KOPT-K1 (cell line): ENCODE data around the gene TOPAZ1.
"Not testable (repeated sequence)": the region's sequence is repeated elsewhere in the genome, so short reads cannot be mapped to it uniquely, and the experiment has no call there.

Experiments used
- H3K27ac ChIP-seq: fragments of 200-600 bp; sonication (generic); 2 replicates; pipeline ENCODE4 v1.5.1; 2016; ENCODE audit warnings: antibody characterized with exemption, mild to moderate bottlenecking, low read depth, low read length; ENCODE audit not compliant: poor library complexity, severe bottlenecking
- H3K36me3 ChIP-seq: fragments of 200-600 bp; sonication (generic); 2 replicates; pipeline ENCODE4 v1.5.1; 2017; ENCODE audit warnings: antibody characterized with exemption, mild to moderate bottlenecking, low read length, moderate library complexity; ENCODE audit not compliant: insufficient read depth
- H3K9me3 ChIP-seq: fragments of 200-600 bp; sonication (generic); 2 replicates; pipeline ENCODE4 v1.5.1; 2017; ENCODE audit warnings: antibody characterized with exemption, low read length, mild to moderate bottlenecking; ENCODE audit not compliant: insufficient read depth, poor library complexity, severe bottlenecking

The TOPAZ1 gene

DNA sequence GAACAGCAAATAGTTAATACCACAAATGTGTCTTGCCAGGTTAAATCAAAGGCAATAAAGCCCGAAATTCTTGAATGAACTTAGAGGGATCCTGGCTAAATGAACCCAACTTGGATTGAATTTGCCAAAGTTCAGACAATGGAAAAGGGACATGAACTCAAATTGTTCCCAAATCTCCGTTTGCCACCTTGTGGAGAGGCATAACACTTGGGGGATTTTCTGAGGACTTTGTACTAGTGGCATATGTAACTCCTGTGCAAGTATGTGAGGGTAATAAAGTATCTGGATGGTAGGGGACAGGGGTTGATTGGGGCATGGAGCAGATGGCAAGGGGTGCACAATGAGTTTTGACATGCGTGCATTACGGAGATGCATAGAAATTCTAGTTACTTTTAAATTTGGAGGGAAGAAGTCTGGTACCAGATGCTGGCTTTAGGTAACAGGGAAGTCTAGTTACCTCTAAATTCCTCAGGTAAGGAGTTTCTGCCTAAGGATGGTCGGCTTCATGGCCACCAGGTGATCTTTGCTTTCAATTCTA is 95.6 kb downstream of the TOPAZ1 start:
- H3K27ac ChIP-seq = peak overlapping the region; percentile 95
- no peaks in the 10 kb centered on the region; the same call in 1 of the 2 replicates for H3K36me3 ChIP-seq
- H3K9me3 ChIP-seq = no peaks in the 10 kb centered on the region

DNA sequence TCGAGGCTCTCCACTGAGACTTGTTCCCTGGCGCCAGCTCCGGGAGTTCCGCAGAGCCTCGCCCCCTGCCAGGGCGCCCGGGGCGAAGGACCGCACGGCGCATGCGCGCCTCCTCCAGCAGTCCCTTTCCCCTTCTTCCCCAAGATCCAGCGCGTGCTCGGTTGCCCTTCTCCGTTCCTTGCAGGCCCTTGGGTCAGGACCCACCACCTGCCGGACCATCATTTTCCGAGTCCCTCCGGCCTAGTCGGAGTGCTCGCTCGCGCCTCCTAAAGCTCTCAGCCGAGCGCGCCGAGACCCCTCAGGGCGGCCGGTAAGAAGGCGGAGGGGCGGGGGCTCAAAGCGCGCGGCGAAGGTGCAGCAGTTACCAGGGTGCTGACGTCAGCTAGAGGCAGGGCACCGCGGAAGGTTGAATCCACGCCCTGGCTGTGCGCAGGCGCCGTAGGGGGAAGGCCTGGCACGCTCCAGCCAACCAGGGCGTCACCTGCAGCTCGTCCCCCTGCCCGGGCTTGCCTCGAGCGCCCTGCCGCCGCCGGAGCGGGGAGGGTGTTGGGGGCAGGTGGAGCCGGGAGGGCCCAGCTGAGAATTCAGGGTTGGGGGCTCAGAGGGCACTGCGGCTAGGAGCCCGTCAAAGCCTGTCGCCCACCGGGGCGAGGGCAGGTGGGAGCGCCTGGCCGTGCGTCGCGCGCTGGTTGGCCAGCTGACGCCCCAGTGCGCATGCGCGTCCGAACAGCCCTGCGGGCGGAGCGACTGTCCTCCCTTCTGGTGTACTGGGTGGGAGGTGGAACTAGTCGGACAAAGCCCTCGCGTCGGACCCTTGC is 96.5 kb downstream of the TOPAZ1 start, which contains the start of gene TCAIM:
TSS of gene TCAIM (plus strand) at position 757 of the 818 bp plus-strand sequence. CDS start 16,017 bp downstream, outside the sequence.
- H3K9me3 ChIP-seq = no peaks in the 10 kb centered on the region

DNA sequence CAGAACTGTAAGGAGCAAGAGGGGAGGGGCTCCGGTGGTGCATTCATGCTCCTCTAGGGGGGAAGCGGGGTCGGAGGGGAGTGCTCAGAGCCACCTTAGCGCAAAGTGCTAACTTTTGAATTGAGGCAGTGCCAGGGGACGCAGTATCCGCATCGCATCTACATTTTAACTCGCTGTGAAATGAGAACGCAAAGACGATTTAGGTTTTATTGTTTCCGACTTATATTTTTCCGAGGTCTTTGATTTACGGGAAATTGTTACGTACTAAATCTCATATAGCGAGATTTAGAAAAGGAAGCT is 97.1 kb downstream of the TOPAZ1 start:
- Histone ChIP-seq H3K9me3 (no peaks in the 10 kb centered on the region), H3K27ac (peak overlapping the region; percentile 95), H3K36me3 (no peaks in the 10 kb centered on the region; the same call in 1 of the 2 replicates)

More for the DNA sequence above, 96.5 kb downstream of the TOPAZ1 start, which contains the start of gene TCAIM:
- Histone ChIP-seq H3K27ac (peak within 1 kb of the TSS; percentile 95), H3K36me3 (no peaks in the 10 kb centered on the region; the same call in 1 of the 2 replicates)

GRCh38 chr3:44339181-44340057 is 97.7 kb downstream of the TOPAZ1 start:
- Histone ChIP-seq H3K27ac (peak overlapping the region; percentile 95), H3K9me3 (no peaks in the 10 kb centered on the region), H3K36me3 (no peaks in the 10 kb centered on the region; the same call in 1 of the 2 replicates)

DNA sequence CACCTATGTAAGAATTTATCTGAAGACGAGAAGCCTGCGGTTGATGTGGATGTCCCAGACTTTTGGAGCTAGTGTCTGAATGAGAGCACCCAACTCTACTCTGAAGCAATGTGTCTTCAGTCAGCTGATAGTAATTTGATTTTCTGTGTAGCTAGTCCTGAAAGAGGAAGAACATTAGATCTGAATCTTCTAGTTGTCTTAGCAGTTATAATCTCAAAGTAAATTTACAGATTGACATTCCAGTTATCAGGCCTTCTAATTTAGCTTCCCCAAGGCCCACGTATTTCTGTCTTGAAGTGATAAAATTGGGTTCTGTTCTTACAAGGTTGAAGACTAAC is 98.3 kb downstream of the TOPAZ1 start:
- Histone ChIP-seq H3K27ac (no peak overlapping the region), H3K36me3 (no peaks in the 10 kb centered on the region; the same call in 1 of the 2 replicates)

DNA sequence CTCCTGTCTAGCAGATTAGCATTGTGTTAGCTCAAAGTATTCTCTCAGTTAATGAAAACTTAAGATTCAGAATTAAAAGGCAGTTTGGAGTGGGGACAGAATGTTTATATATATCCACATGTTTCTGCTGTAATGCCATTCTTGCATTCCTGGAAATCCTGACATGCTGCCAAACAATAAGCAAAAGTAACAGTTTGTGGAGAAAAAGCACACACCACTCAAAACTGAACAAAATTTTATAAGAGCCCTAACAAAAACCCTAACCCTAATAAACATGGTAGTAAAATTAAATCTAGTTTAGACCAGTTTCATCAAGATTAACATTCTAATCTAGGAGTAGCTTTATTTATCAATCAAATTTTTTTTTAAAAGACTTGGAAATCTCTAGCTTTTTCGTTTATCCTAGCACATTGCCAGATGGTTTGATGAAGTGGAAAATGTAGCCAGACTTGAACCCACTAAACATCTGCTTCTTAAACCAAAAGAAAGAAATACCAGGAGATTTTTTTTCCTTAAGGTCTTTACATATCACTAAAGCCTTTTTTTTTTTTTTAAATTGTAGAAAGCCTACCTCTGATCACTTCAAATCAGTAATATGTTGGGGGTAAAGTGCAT is 100.6 kb downstream of the TOPAZ1 start:
- no peaks in the 10 kb centered on the region for H3K9me3 ChIP-seq
- no peak overlapping the region for H3K27ac ChIP-seq

More for the DNA sequence above, 98.3 kb downstream of the TOPAZ1 start:
- H3K9me3 ChIP-seq = no peaks in the 10 kb centered on the region

DNA sequence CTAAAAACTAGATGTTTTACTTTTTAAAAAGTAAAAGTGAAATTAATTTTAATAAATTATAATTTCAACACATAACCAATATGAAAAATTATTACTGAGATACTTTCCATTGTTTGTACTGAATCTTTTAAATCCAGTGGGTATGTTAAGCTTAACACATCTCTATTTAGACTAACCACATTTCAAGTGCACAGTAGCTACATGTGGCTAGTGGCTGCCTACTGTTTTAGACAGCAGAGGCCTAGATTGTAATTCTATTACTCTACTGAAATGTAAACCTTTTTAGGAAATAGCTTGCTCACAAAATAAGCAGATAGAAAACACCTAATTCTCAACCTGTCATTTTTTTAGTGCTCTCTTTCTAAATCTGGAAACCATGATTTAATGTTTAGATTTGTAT is 101.7 kb downstream of the TOPAZ1 start:
- Histone ChIP-seq H3K9me3 (no peaks in the 10 kb centered on the region), H3K36me3 (no peaks in the 10 kb centered on the region; the same call in 1 of the 2 replicates), H3K27ac (no peak overlapping the region)

More for the DNA sequence above, 100.6 kb downstream of the TOPAZ1 start:
- no peaks in the 10 kb centered on the region; the same call in 1 of the 2 replicates for H3K36me3 ChIP-seq

DNA sequence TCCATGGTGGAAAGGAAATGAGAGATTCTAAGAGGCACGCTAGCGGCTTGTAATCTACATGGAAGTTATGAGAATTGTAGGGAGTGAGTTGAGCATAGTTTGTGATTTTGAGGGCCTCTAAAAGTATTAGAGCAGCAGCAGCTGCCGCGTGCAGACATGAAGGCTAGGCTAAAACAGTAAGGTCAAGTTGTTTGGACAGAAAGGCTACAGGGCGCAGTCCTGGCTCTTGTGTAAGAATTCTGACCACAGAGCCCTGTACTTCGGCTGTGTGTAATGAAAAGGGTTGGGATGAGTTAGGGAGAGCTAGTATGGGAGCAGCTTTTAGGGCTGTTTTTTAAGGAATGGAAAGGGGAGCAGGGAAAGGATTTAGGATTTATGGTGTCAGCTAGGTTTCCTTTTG is 104.9 kb downstream of the TOPAZ1 start:
- H3K27ac ChIP-seq, H3K36me3 ChIP-seq, H3K9me3 ChIP-seq: not testable (repeated sequence)

- Histone ChIP-seq H3K36me3 (peaks cover 6% of the 10 kb centered on the region; the same call in 1 of the 2 replicates), H3K9me3 (peaks cover 9% of the 10 kb centered on the region), H3K27ac (no peak overlapping the region)
Measured at GRCh38 chr3:44348993-44349392, 107.3 kb downstream of the TOPAZ1 start.

DNA sequence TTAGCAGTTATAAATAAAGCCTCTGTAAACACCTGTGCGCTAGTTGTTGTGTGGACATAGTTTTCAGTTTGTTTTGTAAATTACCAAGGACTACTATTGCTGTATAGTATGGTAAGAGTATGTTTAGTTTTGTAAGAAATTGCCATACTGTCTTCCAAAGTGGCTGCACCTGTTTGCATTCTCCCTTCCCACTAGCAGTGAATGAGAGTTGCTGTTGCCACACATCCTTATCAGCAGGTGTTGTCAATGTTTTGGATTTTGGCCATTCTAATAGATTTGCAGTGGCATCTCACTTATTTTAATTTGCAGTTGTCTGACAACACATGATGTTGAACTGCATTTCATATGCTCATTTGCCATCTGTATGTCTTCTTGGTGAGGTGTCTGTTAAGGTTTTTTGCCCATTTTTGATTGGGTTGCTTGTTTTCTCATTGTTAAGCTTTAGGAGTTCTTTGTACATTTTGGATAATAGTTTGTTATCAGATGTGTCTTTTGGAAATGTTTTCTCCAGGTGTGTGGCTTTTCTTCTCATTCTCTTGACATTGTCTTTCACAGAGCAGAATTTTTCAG is 111.8 kb downstream of the TOPAZ1 start:
- peaks cover 9% of the 10 kb centered on the region for H3K9me3 ChIP-seq
- H3K36me3 ChIP-seq = peaks cover 18% of the 10 kb centered on the region
- no peak overlapping the region for H3K27ac ChIP-seq

DNA sequence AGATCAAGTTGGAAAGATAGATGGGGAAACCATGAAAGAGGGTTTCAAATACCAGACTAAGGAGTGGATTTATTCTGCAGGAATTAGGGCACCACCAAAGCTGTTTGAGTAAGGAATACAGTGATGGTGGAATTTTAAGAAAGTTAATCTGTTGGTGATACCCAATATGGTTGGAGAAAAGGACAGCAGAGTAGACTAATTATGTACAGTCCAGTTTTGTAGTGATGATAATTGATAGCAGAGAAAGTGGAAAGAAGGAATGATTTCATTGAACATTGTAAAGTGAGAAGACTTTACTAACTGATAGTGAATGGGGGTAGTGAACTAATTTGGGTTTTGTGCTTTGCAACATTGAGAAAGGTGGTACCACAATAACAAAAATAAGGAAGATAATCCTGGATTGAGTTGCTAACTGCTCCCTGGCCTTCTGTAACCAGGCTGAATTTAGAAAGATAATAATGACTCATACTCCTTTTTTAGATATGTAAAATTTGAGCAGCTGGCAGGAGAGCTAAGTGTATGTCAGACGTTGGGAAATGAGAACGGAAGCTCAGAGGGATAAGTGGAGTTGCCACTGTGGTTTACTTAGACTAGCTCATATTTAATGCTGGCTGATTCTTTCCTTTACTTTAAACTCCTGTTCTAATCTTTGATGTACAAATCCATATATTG is 113.8 kb downstream of the TOPAZ1 start:
- H3K27ac ChIP-seq = no peak overlapping the region
- peaks cover 29% of the 10 kb centered on the region for H3K36me3 ChIP-seq
- H3K9me3 ChIP-seq = peaks cover 9% of the 10 kb centered on the region

- H3K27ac ChIP-seq = no peak overlapping the region
- no peaks in the 10 kb centered on the region for H3K9me3 ChIP-seq
- peaks cover 31% of the 10 kb centered on the region for H3K36me3 ChIP-seq
Measured at GRCh38 chr3:44359146-44359751, 117.6 kb downstream of the TOPAZ1 start.

- H3K27ac ChIP-seq = no peak overlapping the region
- no peaks in the 10 kb centered on the region for H3K9me3 ChIP-seq
- H3K36me3 ChIP-seq = peaks cover 27% of the 10 kb centered on the region
Measured at GRCh38 chr3:44363591-44363990, 121.9 kb downstream of the TOPAZ1 start.

DNA sequence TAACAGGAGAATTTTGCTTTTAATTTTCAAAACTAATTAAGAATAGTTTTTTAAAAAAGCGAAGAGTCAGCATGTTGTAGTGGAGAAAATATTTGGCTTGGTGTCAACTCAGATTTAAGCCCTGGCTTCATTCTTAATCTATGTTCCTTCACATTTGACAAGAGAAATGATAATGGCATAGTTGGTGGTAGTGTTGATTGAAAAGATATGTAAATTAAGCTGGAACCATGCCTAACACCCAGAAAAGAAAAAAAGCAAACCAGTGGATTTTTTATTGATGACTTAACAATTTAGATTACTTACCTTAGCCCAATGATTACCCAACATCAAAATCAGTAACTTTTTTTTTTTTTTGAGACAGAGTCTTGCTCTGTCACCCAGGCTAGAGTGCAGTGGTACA is 124.3 kb downstream of the TOPAZ1 start:
- Histone ChIP-seq H3K36me3 (peaks cover 31% of the 10 kb centered on the region), H3K27ac (no peak overlapping the region), H3K9me3 (no peaks in the 10 kb centered on the region)
